HepG2 (cell line): Measurements from ENCODE around the gene ELAC1. TPM values are rescaled to one million over a fixed set of nuclear protein-coding genes. Genes with fewer than 3 reads are reported as not detected.

Source experiments
- ATAC-seq: fragments of 200-7000 bp; cut with Tn5 transposase; 3 replicates; pipeline ENCODE4 v1.9.1; 2020; ENCODE audit warnings: mild to moderate bottlenecking, moderate library complexity
- BruUV-seq: library from RNA; stranded (reverse); fragments of 400-500 nt; replicated peaks from 2 replicates; lab custom pipeline; 2021; lab: Mats Ljungman, UMichigan
- CTCF ChIA-PET: fragments of 300-600 bp; formaldehyde crosslinking; extraction: SDS; loops from one replicate; lab custom pipeline; 2021; ENCODE audit warnings: low total read pairs, inconsistent platforms, low intra/inter-chr PET ratio; lab: Yijun Ruan, JAX
- POLR2A ChIA-PET: fragments of 350-600 bp; sonication (Branson Sonifier 250); formaldehyde crosslinking; loops from one replicate; lab custom pipeline; 2020; ENCODE audit warnings: antibody characterized with exemption, inconsistent platforms; lab: Yijun Ruan, JAX
- DNase-seq: peaks from one replicate; pipeline ENCODE4 v3.0.0-alpha.2; 2015; ENCODE audit warnings: low spot score
- FAIRE-seq: peaks from 3 replicates; lab custom pipeline; 2011; peaks lifted over from hg19 to GRCh38; lab: Jason Lieb, UNC
- H2AFZ ChIP-seq: one replicate; pipeline ENCODE4 v1.6.1; 2011; ENCODE audit warnings: low read length, inconsistent platforms
- H3K27ac ChIP-seq: fragments of 300-600 bp; 3 replicates; pipeline ENCODE4 v1.8.0; 2011; ENCODE audit warnings: mixed run types, mild to moderate bottlenecking, mixed read lengths, low read length, inconsistent platforms; ENCODE audit not compliant: insufficient read depth; ENCODE audit errors: extremely low read length
- H3K27me3 ChIP-seq, 2 experiments: fragments of 200-600 bp in 1 of 2; 2 replicates in 1 of 2; 3 replicates in 1 of 2; pipeline versions ENCODE4 v1.6.0 to v1.8.0; 2011; ENCODE audit warnings: low read length in 2 of 2, mild to moderate bottlenecking in 2 of 2, moderate library complexity in 2 of 2, inconsistent platforms in 1 of 2; ENCODE audit not compliant: insufficient read depth in 2 of 2, control insufficient read depth in 1 of 2
- H3K36me3 ChIP-seq, 2 experiments: fragments of 200-600 bp in 1 of 2; replicated peaks in 1 of 2; 2 replicates in 1 of 2; 3 replicates in 1 of 2; pipeline versions ENCODE4 v1.5.1 to v1.8.0; 2011; ENCODE audit warnings: low read length in 2 of 2, inconsistent platforms in 1 of 2; ENCODE audit not compliant: insufficient read depth in 2 of 2, control insufficient read depth in 1 of 2
- H3K4me1 ChIP-seq: 2 replicates; pipeline ENCODE4 v1.5.1; 2012; ENCODE audit warnings: low read length, inconsistent platforms; ENCODE audit not compliant: insufficient read depth
- H3K4me2 ChIP-seq: 2 replicates; pipeline ENCODE4 v1.6.0; 2011; ENCODE audit warnings: low read depth, low read length, inconsistent platforms
- H3K4me3 ChIP-seq, 3 experiments: fragments of 200-600 bp in 1 of 3; sonication (generic), shearing (Covaris generic) in 1 of 3; replicated peaks in 1 of 3; 2 replicates each; pipeline ENCODE4 v1.5.1; 2011 to 2016; ENCODE audit warnings: low read length in 3 of 3, inconsistent platforms in 2 of 3, low read depth in 2 of 3, mild to moderate bottlenecking in 2 of 3, control low read depth in 1 of 3, mixed read lengths in 1 of 3; ENCODE audit not compliant: insufficient read depth in 1 of 3
- H3K79me2 ChIP-seq: one replicate; pipeline ENCODE4 v1.6.1; 2011; ENCODE audit warnings: low read length, inconsistent platforms; ENCODE audit not compliant: insufficient read depth
- H3K9ac ChIP-seq: 2 replicates; pipeline ENCODE4 v1.6.0; 2011; ENCODE audit warnings: mild to moderate bottlenecking, low read depth, low read length, inconsistent platforms; ENCODE audit not compliant: insufficient read depth
- H3K9me3 ChIP-seq: 2 replicates; pipeline ENCODE4 v1.5.1; 2012; ENCODE audit warnings: mild to moderate bottlenecking, low read length
- H4K20me1 ChIP-seq: 2 replicates; pipeline ENCODE4 v1.6.0; 2011; ENCODE audit warnings: inconsistent platforms, mild to moderate bottlenecking, low read length, moderate library complexity; ENCODE audit not compliant: insufficient read depth
- ELF4 ChIP-seq: sonication (generic); formaldehyde crosslinking; IDR thresholded peaks from 2 replicates; pipeline ENCODE4 v1.5.0; 2020; ENCODE audit warnings: missing genetic modification reagents, mild to moderate bottlenecking, moderate library complexity, borderline replicate concordance
- KAT2B ChIP-seq: fragments of 150-350 bp; IDR thresholded peaks from 2 replicates; pipeline ENCODE4 v1.6.1; 2014; ENCODE audit warnings: low read depth, low read length, borderline replicate concordance
- MIER2 ChIP-seq: IDR thresholded peaks from 2 replicates; pipeline ENCODE4 v1.6.1; 2016; ENCODE audit warnings: missing biosample characterization, missing genetic modification reagents
- TOPORS ChIP-seq: sonication (generic); formaldehyde crosslinking; IDR thresholded peaks from 2 replicates; pipeline ENCODE4 v1.8.0; 2023; ENCODE audit warnings: mild to moderate bottlenecking, missing genetic modification reagents
- ZMYM3 ChIP-seq: sonication (generic); formaldehyde crosslinking; IDR thresholded peaks from 2 replicates; pipeline ENCODE4 v1.5.1; 2020; ENCODE audit warnings: mild to moderate bottlenecking, missing genetic modification reagents
- ZNF30 ChIP-seq: sonication (generic); formaldehyde crosslinking; IDR thresholded peaks from 2 replicates; pipeline ENCODE4 v1.5.0; 2020; ENCODE audit warnings: mild to moderate bottlenecking, missing genetic modification reagents
- ZNF33B ChIP-seq: sonication (generic); formaldehyde crosslinking; IDR thresholded peaks from 2 replicates; pipeline ENCODE4 v1.5.1; 2020; ENCODE audit warnings: mild to moderate bottlenecking, missing genetic modification reagents
- ZNF382 ChIP-seq: sonication (generic); formaldehyde crosslinking; IDR thresholded peaks from 2 replicates; pipeline ENCODE4 v1.5.0; 2020; ENCODE audit warnings: missing genetic modification reagents, mild to moderate bottlenecking, borderline replicate concordance
- ZNF552 ChIP-seq: sonication (generic); formaldehyde crosslinking; IDR thresholded peaks from 2 replicates; pipeline ENCODE4 v1.9.0; 2022; ENCODE audit warnings: missing genetic modification reagents, mild to moderate bottlenecking, borderline replicate concordance
- ZNF556 ChIP-seq: sonication (generic); formaldehyde crosslinking; IDR thresholded peaks from 2 replicates; pipeline ENCODE4 v1.4.0; 2020; ENCODE audit warnings: mild to moderate bottlenecking, missing genetic modification reagents, borderline replicate concordance
- ZNF746 ChIP-seq: sonication (generic); formaldehyde crosslinking; IDR thresholded peaks from 2 replicates; pipeline ENCODE4 v1.8.0; 2022; ENCODE audit warnings: mild to moderate bottlenecking, missing genetic modification reagents
- ZNF772 ChIP-seq: sonication (generic); formaldehyde crosslinking; IDR thresholded peaks from 2 replicates; pipeline ENCODE4 v1.5.0; 2020; ENCODE audit warnings: mild to moderate bottlenecking, missing genetic modification reagents
- ZNF781 ChIP-seq: sonication (generic); formaldehyde crosslinking; IDR thresholded peaks from 2 replicates; pipeline ENCODE4 v1.5.1; 2020; ENCODE audit warnings: borderline replicate concordance, mild to moderate bottlenecking, missing genetic modification reagents; ENCODE audit errors: not compliant biosample characterization
- WGBS: methylation state at CpG from one replicate; pipeline ENCODE4 v1.1.6; 2017; ENCODE audit warnings: low lambda C conversion rate; 5-methylcytosine and 5-hydroxymethylcytosine counted together
- in situ Hi-C: cut with HindIII; loops from 2 replicates; pipeline ENCODE4 v1.10.0; 2017; ENCODE audit warnings: low pct_unique_long_range_greater_than_20kb; ENCODE audit not compliant: extremely low pct_ligation_motif_present
- intact Hi-C: fragments of 100-400 bp; cut with micrococcal nuclease; formaldehyde crosslinking; loops from one replicate; pipeline ENCODE4 v1.10.0; 2022; ENCODE audit not compliant: unreplicated experiment
- polyA plus RNA-seq, 8 experiments: library from polyadenylated mRNA; depleted of rRNA in 3 of 8; stranded (reverse) in 7 of 8; unstranded in 1 of 8; fragments of >200 nt; fragmentation: Illumina TruSeq in 4 of 8; extraction: Trizol in 4 of 8; gene quantifications; 2 replicates each; pipeline versions ENCODE4 v1.2.1 to v1.2.3, GENCODE V29; 2011 to 2016; ENCODE audit warnings: low read depth in 4 of 8, missing spikeins in 1 of 8, mixed read lengths in 1 of 8; ENCODE audit not compliant: insufficient read depth in 1 of 8
- total RNA-seq, 5 experiments: library from RNA; depleted of rRNA; stranded (reverse); fragments of >200 nt; fragmentation: Illumina TruSeq; extraction: Trizol; gene quantifications; 2 replicates each; pipeline ENCODE4 v1.2.3, GENCODE V29; 2016; ENCODE audit warnings: low read depth in 1 of 5
- TF ChIP-seq, protein P1 (sequence below): sonication (generic); formaldehyde crosslinking; IDR thresholded peaks from 2 replicates; pipeline ENCODE4 v1.4.0; 2020; ENCODE audit warnings: missing genetic modification reagents
- TF ChIP-seq, protein P2 (sequence below): sonication (generic); formaldehyde crosslinking; conservative IDR thresholded peaks from 2 replicates; pipeline ENCODE4 v1.8.0; 2022; ENCODE audit warnings: missing genetic modification reagents

Gene ELAC1
- total and polyA plus RNA-seq, 2 of the 13 experiments (the other 11 are each of a cell fraction or from before 2014, with no cell fraction given): 1.9 to 3.6 TPM

DNA sequence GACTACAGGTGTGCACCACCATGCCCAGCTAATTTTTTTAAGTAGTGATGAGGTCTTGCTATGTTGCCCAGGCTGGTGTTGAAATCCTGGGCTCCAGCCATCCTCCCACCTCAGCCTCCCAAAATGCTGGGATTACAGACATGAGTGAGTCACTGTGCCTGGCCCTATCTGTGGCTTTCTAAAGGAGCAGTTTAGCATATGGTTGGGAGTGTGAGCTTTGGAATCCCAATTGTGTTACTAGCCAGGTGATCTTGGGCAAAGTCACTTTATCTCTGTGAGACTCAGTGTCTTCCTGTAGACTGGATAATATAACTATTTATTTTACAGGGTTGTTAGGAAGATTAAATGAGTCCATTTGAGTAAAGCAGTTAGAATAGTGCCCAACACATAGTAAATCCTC, 42.4 kb downstream of the ELAC1 start (continued):
- TF ChIP-seq ZNF552 (CRISPR knock-in tag): no peak
- TF ChIP-seq, all 625 proteins: peak for 0

DNA sequence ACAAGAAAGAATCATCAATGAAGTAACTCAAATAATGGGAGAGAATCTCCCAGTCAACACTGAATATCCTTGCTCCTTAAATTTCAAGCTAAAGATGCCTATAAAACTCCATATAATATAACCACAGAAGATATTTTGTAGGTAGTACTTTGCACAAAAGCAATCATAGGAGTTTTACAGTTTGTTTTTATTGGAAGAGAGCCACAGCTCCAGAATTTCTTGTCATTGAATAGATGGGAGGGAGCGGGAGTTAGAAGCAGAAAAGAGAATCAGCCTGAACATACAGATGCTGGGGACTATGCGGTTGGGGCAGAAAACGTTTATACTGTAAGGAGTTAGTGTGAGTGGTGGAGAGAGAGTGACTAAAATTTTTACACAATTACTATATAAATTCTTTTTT, 43.9 kb downstream of the ELAC1 start:
- no TSS peak for BruUV-seq
- ATAC-seq (no peak), FAIRE-seq (no peak), DNase-seq (no peak)
- Histone ChIP-seq H3K4me3 (no peak overlapping the region), H3K79me2 (no peaks in the 10 kb centered on the region), H3K27ac (no peak overlapping the region), H3K27me3 (0 out of 5 replicates have a peak, but pooled peaks cover 0 to under 1% of the 10 kb centered on the region in 2 experiments), H3K9me3 (no peaks in the 10 kb centered on the region), H4K20me1 (no peaks in the 10 kb centered on the region), H3K36me3 (no peaks in the 10 kb centered on the region), H3K4me2 (no peak overlapping the region), H3K4me1 (peaks cover 19% of the 10 kb centered on the region), H2AFZ (no peak overlapping the region), H3K9ac (no peak overlapping the region)
- intact Hi-C loops (no loop called here), in situ Hi-C loops (no loop called here)
- ChIA-PET CTCF (no interaction called here), POLR2A (no interaction called here)
- WGBS: 63% methylated on average over 3 of the region's 3 CpGs
- TF ChIP-seq ZNF30 (CRISPR knock-in tag) (no peak), ZNF781 (CRISPR knock-in tag) (no peak), TOPORS (CRISPR knock-in tag) (no peak), ZMYM3 (CRISPR knock-in tag) (no peak), ZNF382 (no peak), KAT2B (no peak), ZNF772 (CRISPR knock-in tag) (no peak), ZNF33B (CRISPR knock-in tag) (no peak), ELF4 (CRISPR knock-in tag) (no peak), ZNF746 (CRISPR knock-in tag) (no peak), ZNF556 (CRISPR knock-in tag) (no peak), MIER2 (no peak)
- TF ChIP-seq, protein P1, sequence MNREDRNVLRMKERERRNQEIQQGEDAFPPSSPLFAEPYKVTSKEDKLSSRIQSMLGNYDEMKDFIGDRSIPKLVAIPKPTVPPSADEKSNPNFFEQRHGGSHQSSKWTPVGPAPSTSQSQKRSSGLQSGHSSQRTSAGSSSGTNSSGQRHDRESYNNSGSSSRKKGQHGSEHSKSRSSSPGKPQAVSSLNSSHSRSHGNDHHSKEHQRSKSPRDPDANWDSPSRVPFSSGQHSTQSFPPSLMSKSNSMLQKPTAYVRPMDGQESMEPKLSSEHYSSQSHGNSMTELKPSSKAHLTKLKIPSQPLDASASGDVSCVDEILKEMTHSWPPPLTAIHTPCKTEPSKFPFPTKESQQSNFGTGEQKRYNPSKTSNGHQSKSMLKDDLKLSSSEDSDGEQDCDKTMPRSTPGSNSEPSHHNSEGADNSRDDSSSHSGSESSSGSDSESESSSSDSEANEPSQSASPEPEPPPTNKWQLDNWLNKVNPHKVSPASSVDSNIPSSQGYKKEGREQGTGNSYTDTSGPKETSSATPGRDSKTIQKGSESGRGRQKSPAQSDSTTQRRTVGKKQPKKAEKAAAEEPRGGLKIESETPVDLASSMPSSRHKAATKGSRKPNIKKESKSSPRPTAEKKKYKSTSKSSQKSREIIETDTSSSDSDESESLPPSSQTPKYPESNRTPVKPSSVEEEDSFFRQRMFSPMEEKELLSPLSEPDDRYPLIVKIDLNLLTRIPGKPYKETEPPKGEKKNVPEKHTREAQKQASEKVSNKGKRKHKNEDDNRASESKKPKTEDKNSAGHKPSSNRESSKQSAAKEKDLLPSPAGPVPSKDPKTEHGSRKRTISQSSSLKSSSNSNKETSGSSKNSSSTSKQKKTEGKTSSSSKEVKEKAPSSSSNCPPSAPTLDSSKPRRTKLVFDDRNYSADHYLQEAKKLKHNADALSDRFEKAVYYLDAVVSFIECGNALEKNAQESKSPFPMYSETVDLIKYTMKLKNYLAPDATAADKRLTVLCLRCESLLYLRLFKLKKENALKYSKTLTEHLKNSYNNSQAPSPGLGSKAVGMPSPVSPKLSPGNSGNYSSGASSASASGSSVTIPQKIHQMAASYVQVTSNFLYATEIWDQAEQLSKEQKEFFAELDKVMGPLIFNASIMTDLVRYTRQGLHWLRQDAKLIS (CRISPR knock-in tag): no peak
- TF ChIP-seq, protein P2, sequence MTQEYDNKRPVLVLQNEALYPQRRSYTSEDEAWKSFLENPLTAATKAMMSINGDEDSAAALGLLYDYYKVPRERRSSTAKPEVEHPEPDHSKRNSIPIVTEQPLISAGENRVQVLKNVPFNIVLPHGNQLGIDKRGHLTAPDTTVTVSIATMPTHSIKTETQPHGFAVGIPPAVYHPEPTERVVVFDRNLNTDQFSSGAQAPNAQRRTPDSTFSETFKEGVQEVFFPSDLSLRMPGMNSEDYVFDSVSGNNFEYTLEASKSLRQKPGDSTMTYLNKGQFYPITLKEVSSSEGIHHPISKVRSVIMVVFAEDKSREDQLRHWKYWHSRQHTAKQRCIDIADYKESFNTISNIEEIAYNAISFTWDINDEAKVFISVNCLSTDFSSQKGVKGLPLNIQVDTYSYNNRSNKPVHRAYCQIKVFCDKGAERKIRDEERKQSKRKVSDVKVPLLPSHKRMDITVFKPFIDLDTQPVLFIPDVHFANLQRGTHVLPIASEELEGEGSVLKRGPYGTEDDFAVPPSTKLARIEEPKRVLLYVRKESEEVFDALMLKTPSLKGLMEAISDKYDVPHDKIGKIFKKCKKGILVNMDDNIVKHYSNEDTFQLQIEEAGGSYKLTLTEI (CRISPR knock-in tag): no peak
